Transverse colon (tissue), 4 donors: Measurements from ENCODE around the gene PTTG1. TPM values are rescaled to one million over a fixed set of nuclear protein-coding genes. Genes with fewer than 3 reads are reported as not detected.
A peak's percentile ranks its signal among the peaks of the same experiment; 100 is the strongest.

ENCODE experiments used
- DNase-seq: peaks from one replicate; pipeline ENCODE4 v3.0.0-alpha.2; 2019
- H3K27ac ChIP-seq, 4 donors: fragments of 200-600 bp; sonication (generic); 2 replicates each; pipeline ENCODE4 v1.5.1; 2016 to 2018; ENCODE audit warnings: inconsistent platforms in 4 of 4
- H3K27me3 ChIP-seq: fragments of 200-600 bp; sonication (generic); 2 replicates; pipeline ENCODE4 v1.5.1; 2017; ENCODE audit warnings: inconsistent platforms
- H3K36me3 ChIP-seq, 4 donors: fragments of 200-600 bp; sonication (generic); 2 replicates each; pipeline ENCODE4 v1.5.1; 2017 to 2019; ENCODE audit warnings: inconsistent platforms in 4 of 4
- H3K4me1 ChIP-seq, 4 donors: fragments of 200-600 bp; sonication (generic); 2 replicates each; pipeline ENCODE4 v1.5.1; 2017 to 2020; ENCODE audit warnings: inconsistent platforms in 4 of 4
- H3K4me3 ChIP-seq, 4 donors: fragments of 200-600 bp; sonication (generic); 1 replicate in 1 of 4; 2 replicates in 3 of 4; pipeline versions ENCODE4 v1.5.1 to v1.6.1; 2017 to 2019; ENCODE audit warnings: inconsistent platforms in 4 of 4
- H3K9me3 ChIP-seq, 2 donors: fragments of 200-600 bp; sonication (generic); 2 replicates each; pipeline ENCODE4 v1.5.1; 2017 to 2019; ENCODE audit warnings: inconsistent platforms in 2 of 2
- CTCF ChIP-seq, 5 experiments: fragments of 200-600 bp in 3 of 5; fragments of 450-650 bp in 2 of 5; sonication (generic) in 3 of 5; IDR thresholded peaks; 1 replicate in 2 of 5; 2 replicates in 3 of 5; pipeline ENCODE4 v1.5.1; 2016 to 2017; ENCODE audit warnings: antibody characterized with exemption in 5 of 5, inconsistent platforms in 3 of 5, mild to moderate bottlenecking in 2 of 5, moderate library complexity in 1 of 5
- EP300 ChIP-seq: sonication (generic); formaldehyde crosslinking; IDR thresholded peaks from one replicate; pipeline ENCODE4 v1.6.1; 2017; ENCODE audit warnings: antibody characterized with exemption, low read depth
- POLR2A ChIP-seq: fragments of 450-650 bp; IDR thresholded peaks from one replicate; pipeline ENCODE4 v1.6.1; 2016; ENCODE audit warnings: antibody characterized with exemption, mild to moderate bottlenecking, moderate library complexity
- POLR2AphosphoS5 ChIP-seq, 3 donors: sonication (generic); formaldehyde crosslinking; IDR thresholded peaks; one replicate each; pipeline ENCODE4 v1.6.1; 2016; ENCODE audit warnings: antibody characterized with exemption in 3 of 3
- WGBS, 2 donors: methylation state at CpG; one replicate each; pipeline ENCODE4 v1.1.5; 2018; ENCODE audit warnings: low coverage in 1 of 2; 5-methylcytosine and 5-hydroxymethylcytosine counted together
- in situ Hi-C, 4 donors: fragments of 200-750 bp; cut with MboI; loops; one replicate each; pipeline versions ENCODE4 v1.15.0 to v1.15.1; 2017; ENCODE audit warnings: low sequenced_read_pairs in 3 of 4, low pct_ligation_motif_present in 1 of 4, low pct_unique_long_range_greater_than_20kb in 1 of 4
- intact Hi-C: fragments of 100-400 bp; cut with DNase I; formaldehyde crosslinking; loops from one replicate; pipeline ENCODE4 v1.15.1; 2023; ENCODE audit warnings: low total_unique reads
- total RNA-seq, 4 donors: library from RNA; depleted of rRNA; stranded (reverse); fragments of >200 nt; gene quantifications; one replicate each; pipeline ENCODE4 v1.1.0, GENCODE V29; 2016

The PTTG1 gene
- total RNA-seq, 4 donors from 2014 or later, result 6.4 to 41.1 (median 15.2) TPM

GRCh38 chr5:160466116-160466515 is 44.5 kb downstream of the PTTG1 start:
- no peak overlapping the region for H3K27ac ChIP-seq
- H3K27me3 ChIP-seq, result no peaks in the 10 kb centered on the region
- no peak for TF ChIP-seq POLR2A
- no peak for TF ChIP-seq CTCF (IDR thresholded peaks at IDR 0.05)
- TF ChIP-seq POLR2AphosphoS5 (IDR thresholded peaks at IDR 0.05), result no peak
- no peak for TF ChIP-seq EP300
- WGBS, 2 donors, result 85 to 90% methylated on average over 4 to 5 of the region's 5 CpGs
- no peaks in the 10 kb centered on the region for H3K9me3 ChIP-seq
- H3K4me1 ChIP-seq, result peaks cover 10 to 48% (median 25%) of the 10 kb centered on the region in 4 donors
- H3K4me3 ChIP-seq, result no peak overlapping the region
- intact Hi-C loops (no loop called here), in situ Hi-C loops (no loop called here)
- H3K36me3 ChIP-seq, result no peaks in the 10 kb centered on the region
- no peak for DNase-seq

GRCh38 chr5:160466889-160467554 is 45.4 kb downstream of the PTTG1 start:
- TF ChIP-seq POLR2AphosphoS5 (IDR thresholded peaks at IDR 0.05) (no peak), CTCF (IDR thresholded peaks at IDR 0.05) (no peak), EP300 (no peak), POLR2A (no peak)
- Histone ChIP-seq H3K27me3 (no peaks in the 10 kb centered on the region), H3K27ac (peak overlapping the region; percentile 64 to 77 (median 70)), H3K4me1 (peaks cover 10 to 55% (median 31%) of the 10 kb centered on the region in 4 donors), H3K4me3 (peak overlapping the region in 1 of 4 donors; percentile 43), H3K36me3 (no peaks in the 10 kb centered on the region), H3K9me3 (no peaks in the 10 kb centered on the region)
- DNase-seq, result no peak
- in situ Hi-C loops (no loop called here), intact Hi-C loops (no loop called here)
- 8 to 15% methylated on average over 6 to 9 of the region's 9 CpGs for WGBS, 2 donors

- H3K27me3 ChIP-seq, result no peaks in the 10 kb centered on the region
- H3K27ac ChIP-seq, result peak overlapping the region; percentile 64 to 77 (median 70)
- in situ Hi-C loops (no loop called here), intact Hi-C loops (no loop called here)
- peak; percentile 88 for DNase-seq
- peak overlapping the region in 3 of 4 donors; percentile 13 to 43 (median 31) for H3K4me3 ChIP-seq
- 0 to 10% methylated on average over 1 to 24 of the region's 29 CpGs for WGBS, 2 donors
- H3K9me3 ChIP-seq, result no peaks in the 10 kb centered on the region
- no peaks in the 10 kb centered on the region for H3K36me3 ChIP-seq
- TF ChIP-seq POLR2A (peak; percentile 22), EP300 (no peak), POLR2AphosphoS5 (IDR thresholded peaks at IDR 0.05) (peak in 2 of 3 donors; percentile 6 to 49), CTCF (IDR thresholded peaks at IDR 0.05) (no peak)
- peaks cover 10 to 55% (median 31%) of the 10 kb centered on the region in 4 donors for H3K4me1 ChIP-seq
Observed at GRCh38 chr5:160467555-160468362, 46.1 kb downstream of the PTTG1 start.

- intact Hi-C loops, result no loop called here
- peak overlapping the region; percentile 64 to 77 (median 70) for H3K27ac ChIP-seq
- H3K4me1 ChIP-seq, result peaks cover 10 to 55% (median 31%) of the 10 kb centered on the region in 4 donors
- 11 to 22% methylated on average over 3 of the region's 3 CpGs for WGBS, 2 donors
- no peaks in the 10 kb centered on the region for H3K9me3 ChIP-seq
- no peaks in the 10 kb centered on the region for H3K36me3 ChIP-seq
- no peak for DNase-seq
- in situ Hi-C loops, result no loop called here
- H3K4me3 ChIP-seq, result peak overlapping the region in 2 of 4 donors; percentile 13 to 43
- H3K27me3 ChIP-seq, result no peaks in the 10 kb centered on the region
- TF ChIP-seq EP300 (no peak), POLR2A (no peak), POLR2AphosphoS5 (IDR thresholded peaks at IDR 0.05) (no peak), CTCF (IDR thresholded peaks at IDR 0.05) (no peak)
Observed at GRCh38 chr5:160468363-160468975, 46.8 kb downstream of the PTTG1 start.
